Ovary (tissue), 9 donors: Measurements from ENCODE around the gene MAP7. TPM values are rescaled to one million over a fixed set of nuclear protein-coding genes. Genes with fewer than 3 reads are reported as not detected.
A peak's percentile ranks its signal among the peaks of the same experiment; 100 is the strongest.
"Not testable (repeated sequence)": the region's sequence is repeated elsewhere in the genome, so short reads cannot be mapped to it uniquely, and the experiment has no call there.

Source experiments
- DNase-seq, 5 donors: peaks; one replicate each; pipeline ENCODE4 v3.0.0-alpha.2; 2019 to 2020
- H3K27ac ChIP-seq, 2 donors: fragments of 200-600 bp; one replicate each; pipeline versions ENCODE4 v1.5.1 to v1.8.0; 2019 to 2022
- H3K27me3 ChIP-seq: fragments of 200-600 bp; one replicate; pipeline ENCODE4 v1.8.0; 2022
- H3K36me3 ChIP-seq: fragments of 200-600 bp; sonication (generic); one replicate; pipeline ENCODE4 v1.5.1; 2019
- H3K4me1 ChIP-seq: one replicate; pipeline ENCODE4 v1.8.1; 2013; ENCODE audit warnings: mild to moderate bottlenecking, moderate library complexity; ENCODE audit not compliant: insufficient read depth
- H3K4me3 ChIP-seq: fragments of 200-600 bp; sonication (generic); one replicate; pipeline ENCODE4 v1.5.1; 2017
- H3K9me3 ChIP-seq, 2 donors: fragments of 200-600 bp in 1 of 2; sonication (generic) in 1 of 2; one replicate each; pipeline versions ENCODE4 v1.5.1 to v1.8.1; 2013 to 2019; ENCODE audit warnings: mild to moderate bottlenecking in 1 of 2, moderate library complexity in 1 of 2
- EP300 ChIP-seq: sonication (generic); formaldehyde crosslinking; IDR thresholded peaks from one replicate; pipeline ENCODE4 v1.6.1; 2017; ENCODE audit warnings: antibody characterized with exemption
- POLR2A ChIP-seq: fragments of 450-650 bp; IDR thresholded peaks from one replicate; pipeline ENCODE4 v1.6.1; 2017; ENCODE audit warnings: antibody characterized with exemption, mild to moderate bottlenecking, moderate library complexity
- WGBS, 3 donors: extraction: QIAGEN DNeasy Blood & Tissue Kit in 1 of 3; methylation state at CpG; one replicate each; pipeline versions ENCODE4 v1.1.5 to v1.1.7; 2013 to 2017; 5-methylcytosine and 5-hydroxymethylcytosine counted together
- intact Hi-C, 4 donors: fragments of 100-400 bp; cut with DNase I; formaldehyde crosslinking; loops; one replicate each; pipeline versions ENCODE4 v1.11.0 to v1.15.1; 2022 to 2023
- polyA plus RNA-seq, 2 donors: library from polyadenylated mRNA; stranded (reverse); fragments of 200-250 nt in 1 of 2; fragments of 350-450 nt in 1 of 2; fragmentation: Illumina TruSeq in 1 of 2; extraction: RNeasy Lipid Tissue Mini Kit (QIAGEN cat#74804) in 1 of 2; gene quantifications; one replicate each; pipeline ENCODE4 v1.2.3, GENCODE V29; 2013 to 2014
- total RNA-seq, 7 donors: library from RNA; depleted of rRNA in 2 of 7; stranded (reverse); fragments of >200 nt in 2 of 7; fragmentation: NEBNext Ultra II Directional in 3 of 7; extraction: Animal tissue kit (Norgen Biotek cat#: 25700) in 3 of 7; gene quantifications; one replicate each; pipeline versions ENCODE4 v1.1.0 to v1.2.4, GENCODE V29; 2016 to 2023
- TF ChIP-seq, protein P1 (sequence below), 3 donors: fragments of 450-650 bp in 2 of 3; fragments of 200-600 bp in 1 of 3; IDR thresholded peaks; one replicate each; pipeline versions ENCODE4 v1.5.1 to v1.8.0; 2016 to 2022; ENCODE audit warnings: antibody characterized with exemption in 3 of 3, mild to moderate bottlenecking in 1 of 3
- donor health status: DM: no; HTN: no; CAD: no; lungs with moderate emphysema.
- donor health status: DM: no; HTN: no; CAD: no.
- donor health status: Bipolar disorder and iron deficiency.
- donor health status: DM: yes; HTN: yes; CAD: no.
- donor health status: DM: no; HTN: no; CAD: no.
- donor health status: DM: yes; HTN: yes; CAD: no.

The MAP7 gene
- total and polyA plus RNA-seq, 9 donors: 1.2 to 13.0 (median 3.6) TPM

GRCh38 chr6:136398453-136398852 is 151.8 kb downstream of the MAP7 start:
- H3K36me3 ChIP-seq: no peaks in the 10 kb centered on the region
- 78 to 84% (median 79%) methylated on average over 3 of the region's 3 CpGs for WGBS, 3 donors
- DNase-seq: no peak

DNA sequence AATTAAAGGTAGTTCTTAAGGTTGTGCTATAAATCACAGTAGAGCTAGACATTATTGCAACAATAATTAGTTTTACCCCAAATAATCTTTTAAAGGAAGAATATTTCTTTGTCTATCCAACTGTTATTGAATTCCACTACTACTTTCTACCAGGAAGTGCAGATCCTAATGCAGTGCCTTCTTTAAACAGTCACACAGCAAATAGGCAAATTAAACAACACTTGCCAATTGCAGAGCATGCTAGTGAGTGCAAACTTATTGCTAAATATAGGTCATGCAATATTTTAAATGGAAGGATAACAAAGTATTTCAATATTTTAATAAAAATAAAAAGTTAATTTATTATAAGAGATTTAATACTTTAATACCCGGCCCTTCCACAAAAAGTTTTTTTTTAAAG is 153.3 kb downstream of the MAP7 start:
- no peaks in the 10 kb centered on the region for H3K9me3 ChIP-seq
- H3K27me3 ChIP-seq: no peaks in the 10 kb centered on the region
- H3K4me3 ChIP-seq: no peak overlapping the region
- H3K27ac ChIP-seq: no peak overlapping the region
- no peak for DNase-seq
- no peaks in the 10 kb centered on the region for H3K4me1 ChIP-seq
- TF ChIP-seq, protein P1, sequence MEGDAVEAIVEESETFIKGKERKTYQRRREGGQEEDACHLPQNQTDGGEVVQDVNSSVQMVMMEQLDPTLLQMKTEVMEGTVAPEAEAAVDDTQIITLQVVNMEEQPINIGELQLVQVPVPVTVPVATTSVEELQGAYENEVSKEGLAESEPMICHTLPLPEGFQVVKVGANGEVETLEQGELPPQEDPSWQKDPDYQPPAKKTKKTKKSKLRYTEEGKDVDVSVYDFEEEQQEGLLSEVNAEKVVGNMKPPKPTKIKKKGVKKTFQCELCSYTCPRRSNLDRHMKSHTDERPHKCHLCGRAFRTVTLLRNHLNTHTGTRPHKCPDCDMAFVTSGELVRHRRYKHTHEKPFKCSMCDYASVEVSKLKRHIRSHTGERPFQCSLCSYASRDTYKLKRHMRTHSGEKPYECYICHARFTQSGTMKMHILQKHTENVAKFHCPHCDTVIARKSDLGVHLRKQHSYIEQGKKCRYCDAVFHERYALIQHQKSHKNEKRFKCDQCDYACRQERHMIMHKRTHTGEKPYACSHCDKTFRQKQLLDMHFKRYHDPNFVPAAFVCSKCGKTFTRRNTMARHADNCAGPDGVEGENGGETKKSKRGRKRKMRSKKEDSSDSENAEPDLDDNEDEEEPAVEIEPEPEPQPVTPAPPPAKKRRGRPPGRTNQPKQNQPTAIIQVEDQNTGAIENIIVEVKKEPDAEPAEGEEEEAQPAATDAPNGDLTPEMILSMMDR (IDR thresholded peaks at IDR 0.05): no peak
- TF ChIP-seq POLR2A (no peak), EP300 (no peak)
- intact Hi-C loops: no loop called here
- H3K36me3 ChIP-seq: no peaks in the 10 kb centered on the region
- 96 to 97% (median 96%) methylated on average over 1 of the region's 1 CpG for WGBS, 3 donors

More at GRCh38 chr6:136398453-136398852, 151.8 kb downstream of the MAP7 start:
- no peaks in the 10 kb centered on the region for H3K9me3 ChIP-seq
- intact Hi-C loops: no loop called here
- no peak for TF ChIP-seq POLR2A
- TF ChIP-seq, protein P1 (IDR thresholded peaks at IDR 0.05): no peak
- no peak for TF ChIP-seq EP300
- no peak overlapping the region for H3K4me3 ChIP-seq
- no peaks in the 10 kb centered on the region for H3K4me1 ChIP-seq
- no peaks in the 10 kb centered on the region for H3K27me3 ChIP-seq
- no peak overlapping the region for H3K27ac ChIP-seq

DNA sequence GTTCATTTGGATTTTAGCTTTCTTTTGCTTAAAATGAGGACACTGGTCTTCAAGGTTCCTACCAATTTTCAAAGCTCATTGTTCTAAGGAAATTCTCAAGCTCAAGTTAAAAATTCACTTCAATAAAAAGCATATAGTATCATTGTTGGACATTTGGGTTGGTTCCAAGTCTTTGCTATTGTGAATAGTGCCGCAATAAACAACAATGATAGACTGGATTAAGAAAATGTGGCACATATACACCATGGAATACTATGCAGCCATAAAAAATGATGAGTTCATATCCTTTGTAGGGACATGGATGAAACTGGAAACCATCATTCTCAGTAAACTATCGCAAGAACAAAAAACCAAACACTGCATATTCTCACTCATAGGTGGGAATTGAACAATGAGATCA is 159.3 kb downstream of the MAP7 start:
- H3K4me1 ChIP-seq, DNase-seq, H3K27ac ChIP-seq, H3K36me3 ChIP-seq, intact Hi-C loops, H3K9me3 ChIP-seq, H3K4me3 ChIP-seq, H3K27me3 ChIP-seq: not testable (repeated sequence)
- 82 to 87% (median 85%) methylated on average over 1 to 2 of the region's 2 CpGs for WGBS, 3 donors

- 95 to 99% (median 98%) methylated on average over 4 of the region's 4 CpGs for WGBS, 3 donors
- no peak for DNase-seq
- Histone ChIP-seq H3K27ac (no peak overlapping the region), H3K4me1 (no peaks in the 10 kb centered on the region), H3K9me3 (no peaks in the 10 kb centered on the region), H3K36me3 (no peaks in the 10 kb centered on the region), H3K4me3 (no peak overlapping the region), H3K27me3 (no peaks in the 10 kb centered on the region)
- intact Hi-C loops: no loop called here
- TF ChIP-seq POLR2A (no peak), EP300 (no peak)
- TF ChIP-seq, protein P1 (IDR thresholded peaks at IDR 0.05): no peak
These were observed 162.9 kb downstream of the MAP7 start for GRCh38 chr6:136387316-136387715.

DNA sequence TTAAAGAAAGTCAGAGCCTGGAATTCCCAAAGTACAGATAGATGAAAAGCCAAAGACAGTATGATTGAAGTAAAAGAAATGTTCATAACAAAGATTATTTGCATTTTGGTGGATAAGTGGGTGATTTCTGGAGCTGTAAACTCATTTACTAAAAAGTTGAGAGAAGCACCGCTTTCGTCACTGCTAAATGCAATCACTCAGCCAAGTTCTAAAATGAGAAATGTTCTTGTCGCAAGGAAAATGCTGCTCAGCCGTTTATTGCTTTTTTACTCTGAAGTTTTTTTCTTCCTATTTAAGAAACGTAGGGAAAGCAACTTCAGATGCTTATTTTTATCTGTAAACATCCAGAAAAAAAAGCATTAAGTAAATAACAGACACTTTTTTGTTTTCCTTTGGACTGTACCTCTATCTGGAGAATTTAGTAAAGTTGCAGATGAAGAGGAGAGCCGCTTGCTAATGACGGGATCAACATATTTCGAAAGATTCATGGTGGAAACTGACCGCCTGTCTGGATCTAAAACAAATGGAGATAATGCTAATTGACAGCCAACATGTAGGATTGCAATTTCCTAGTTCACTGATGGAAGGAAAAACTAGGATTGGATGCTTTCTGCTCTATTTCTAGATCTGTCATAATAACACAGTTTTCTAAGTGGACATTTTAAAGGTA is 166.8 kb downstream of the MAP7 start:
- intact Hi-C loops: no loop called here
- H3K27me3 ChIP-seq: no peaks in the 10 kb centered on the region
- H3K9me3 ChIP-seq: no peaks in the 10 kb centered on the region
- no peak overlapping the region for H3K4me3 ChIP-seq
- TF ChIP-seq EP300 (no peak), POLR2A (no peak)
- TF ChIP-seq, protein P1 (IDR thresholded peaks at IDR 0.05): no peak
- 10 to 29% (median 13%) methylated on average over 9 of the region's 9 CpGs for WGBS, 3 donors
- H3K36me3 ChIP-seq: no peaks in the 10 kb centered on the region
- peak overlapping the region in 1 of 2 donors; percentile 32 for H3K27ac ChIP-seq
- no peak for DNase-seq
- H3K4me1 ChIP-seq: no peaks in the 10 kb centered on the region
